ENCODE data around the gene FBXW5.

- TF ChIP-seq CTCF (IDR thresholded peaks at IDR 0.05) = no peak
- TF ChIP-seq POLR2AphosphoS5 (IDR thresholded peaks at IDR 0.05) = no peak
- TF ChIP-seq POLR2A (IDR thresholded peaks at IDR 0.05) = no peak
Observed at GRCh38 chr9:136949239-136949816, 4.8 kb upstream of the FBXW5 start.

Data from prostate gland (tissue), 2 donors.